ENCODE measurements around the gene SCD.

SCD gene

GRCh38 chr10:100401631-100402328 lies 54.7 kb downstream of the SCD start:
- DNase-seq (ENCODE audit: low spot score), result no peak

- no peak for DNase-seq (ENCODE audit: low spot score)
Measured at GRCh38 chr10:100403734-100404133, 56.7 kb downstream of the SCD start.

GRCh38 chr10:100413173-100413572 lies 66.1 kb downstream of the SCD start:
- no peak for DNase-seq (ENCODE audit: low spot score)
